PFSK-1 (cell line): ENCODE measurements around the gene SLC16A2.

Experiments
- FOXP2 ChIP-seq: optimal IDR thresholded peaks from 2 replicates; pipeline ENCODE3; 2011; ENCODE audit warnings: borderline replicate concordance, control low read depth, inconsistent platforms; ENCODE audit not compliant: insufficient read depth; ENCODE audit errors: extremely low read length, extremely low read depth
- POLR2AphosphoS5 ChIP-seq: IDR thresholded peaks from 2 replicates; pipeline ENCODE4 v1.6.1; 2012; ENCODE audit warnings: low read depth, mild to moderate bottlenecking, control low read depth, low read length, moderate library complexity
- SIN3A ChIP-seq: IDR thresholded peaks from 2 replicates; pipeline ENCODE4 v1.6.1; 2012; ENCODE audit warnings: mild to moderate bottlenecking, low read length, moderate library complexity, borderline replicate concordance; ENCODE audit not compliant: insufficient read depth
- TAF1 ChIP-seq: IDR thresholded peaks from 2 replicates; pipeline ENCODE4 v1.6.1; 2012; ENCODE audit warnings: low read length, control low read depth, borderline replicate concordance; ENCODE audit not compliant: insufficient read depth
- TF ChIP-seq, protein P1 (sequence below), 2 experiments: IDR thresholded peaks; 2 replicates each; pipeline versions ENCODE4 v1.6.1 to v1.8.0; 2011 to 2012; ENCODE audit warnings: low read depth in 2 of 2, low read length in 2 of 2, control low read depth in 1 of 2, inconsistent platforms in 1 of 2, mild to moderate bottlenecking in 1 of 2, moderate library complexity in 1 of 2; ENCODE audit not compliant: insufficient read depth in 1 of 2

SLC16A2 gene

DNA sequence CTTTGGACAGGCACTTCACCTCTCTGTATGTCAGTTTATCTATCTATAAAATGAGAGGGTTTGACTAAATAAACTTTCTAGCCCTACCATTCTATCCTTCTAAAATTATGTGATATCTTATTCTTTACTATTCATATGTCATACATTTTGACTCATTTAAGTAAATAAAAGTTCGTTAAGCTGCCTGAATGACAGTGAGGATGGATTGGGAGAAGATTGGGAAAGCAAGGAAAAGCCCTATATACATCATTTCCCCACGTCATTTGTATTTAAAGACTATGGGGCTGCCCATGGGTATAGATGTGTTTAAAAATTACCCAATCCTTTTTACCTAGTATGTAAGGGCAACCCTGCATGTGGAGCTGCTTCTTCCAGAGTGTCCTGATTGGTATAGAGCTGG, 5.3 kb downstream of the SLC16A2 start:
- TF ChIP-seq FOXP2: no peak
- no peak for TF ChIP-seq POLR2AphosphoS5
- TF ChIP-seq, protein P1, sequence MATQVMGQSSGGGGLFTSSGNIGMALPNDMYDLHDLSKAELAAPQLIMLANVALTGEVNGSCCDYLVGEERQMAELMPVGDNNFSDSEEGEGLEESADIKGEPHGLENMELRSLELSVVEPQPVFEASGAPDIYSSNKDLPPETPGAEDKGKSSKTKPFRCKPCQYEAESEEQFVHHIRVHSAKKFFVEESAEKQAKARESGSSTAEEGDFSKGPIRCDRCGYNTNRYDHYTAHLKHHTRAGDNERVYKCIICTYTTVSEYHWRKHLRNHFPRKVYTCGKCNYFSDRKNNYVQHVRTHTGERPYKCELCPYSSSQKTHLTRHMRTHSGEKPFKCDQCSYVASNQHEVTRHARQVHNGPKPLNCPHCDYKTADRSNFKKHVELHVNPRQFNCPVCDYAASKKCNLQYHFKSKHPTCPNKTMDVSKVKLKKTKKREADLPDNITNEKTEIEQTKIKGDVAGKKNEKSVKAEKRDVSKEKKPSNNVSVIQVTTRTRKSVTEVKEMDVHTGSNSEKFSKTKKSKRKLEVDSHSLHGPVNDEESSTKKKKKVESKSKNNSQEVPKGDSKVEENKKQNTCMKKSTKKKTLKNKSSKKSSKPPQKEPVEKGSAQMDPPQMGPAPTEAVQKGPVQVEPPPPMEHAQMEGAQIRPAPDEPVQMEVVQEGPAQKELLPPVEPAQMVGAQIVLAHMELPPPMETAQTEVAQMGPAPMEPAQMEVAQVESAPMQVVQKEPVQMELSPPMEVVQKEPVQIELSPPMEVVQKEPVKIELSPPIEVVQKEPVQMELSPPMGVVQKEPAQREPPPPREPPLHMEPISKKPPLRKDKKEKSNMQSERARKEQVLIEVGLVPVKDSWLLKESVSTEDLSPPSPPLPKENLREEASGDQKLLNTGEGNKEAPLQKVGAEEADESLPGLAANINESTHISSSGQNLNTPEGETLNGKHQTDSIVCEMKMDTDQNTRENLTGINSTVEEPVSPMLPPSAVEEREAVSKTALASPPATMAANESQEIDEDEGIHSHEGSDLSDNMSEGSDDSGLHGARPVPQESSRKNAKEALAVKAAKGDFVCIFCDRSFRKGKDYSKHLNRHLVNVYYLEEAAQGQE (IDR thresholded peaks at IDR 0.05; ENCODE audit: insufficient read depth in 1 of 2, low read depth in 2 of 2, low read length in 2 of 2): no peak
- TF ChIP-seq SIN3A: no peak
- no peak for TF ChIP-seq TAF1

DNA sequence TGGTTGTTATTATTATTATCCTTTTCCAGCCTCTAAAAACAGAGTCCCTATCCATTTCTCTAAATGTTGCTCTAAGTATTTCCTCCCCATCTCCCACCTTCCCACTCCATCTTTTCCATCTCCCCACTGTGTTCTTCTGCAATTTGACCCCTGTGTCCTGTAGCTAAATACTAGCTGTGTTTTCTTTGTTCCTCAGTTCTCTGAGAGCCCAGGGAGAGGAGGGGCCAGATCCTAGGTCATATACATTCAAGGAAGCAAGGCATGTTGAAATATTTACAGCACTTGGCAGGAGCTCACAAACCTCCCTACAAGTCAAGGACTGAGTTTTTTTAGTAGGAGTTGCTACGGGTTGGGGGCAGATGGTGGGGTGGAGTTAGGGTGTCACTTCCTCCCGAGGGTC, 10.5 kb downstream of the SLC16A2 start:
- TF ChIP-seq SIN3A (no peak), TAF1 (no peak), FOXP2 (no peak), POLR2AphosphoS5 (no peak)
- TF ChIP-seq, protein P1 (IDR thresholded peaks at IDR 0.05; ENCODE audit: insufficient read depth in 1 of 2, low read depth in 2 of 2, low read length in 2 of 2): no peak

DNA sequence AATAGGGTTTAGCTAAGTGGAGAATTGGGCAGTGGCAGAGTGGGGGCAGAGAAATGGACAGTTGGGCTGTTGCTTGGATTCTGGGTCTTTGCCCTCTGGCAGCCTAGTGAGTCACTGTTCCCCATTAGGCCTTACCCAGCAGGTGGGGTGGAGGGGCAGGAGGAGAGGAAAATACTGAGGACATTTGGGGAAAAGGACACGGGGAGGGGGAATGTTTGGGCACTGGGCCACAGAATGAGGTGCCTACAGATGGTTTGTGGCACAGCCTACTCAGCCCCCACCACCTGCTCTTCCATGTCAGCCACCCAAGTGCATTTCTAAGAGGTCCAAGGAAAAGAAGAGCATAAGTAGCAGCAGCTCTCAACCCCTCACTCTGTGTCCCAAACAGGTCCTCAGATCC, 13.0 kb downstream of the SLC16A2 start:
- TF ChIP-seq SIN3A: no peak
- TF ChIP-seq, protein P1 (IDR thresholded peaks at IDR 0.05; ENCODE audit: insufficient read depth in 1 of 2, low read depth in 2 of 2, low read length in 2 of 2): no peak
- TF ChIP-seq POLR2AphosphoS5: no peak
- TF ChIP-seq FOXP2: no peak
- TF ChIP-seq TAF1: no peak

DNA sequence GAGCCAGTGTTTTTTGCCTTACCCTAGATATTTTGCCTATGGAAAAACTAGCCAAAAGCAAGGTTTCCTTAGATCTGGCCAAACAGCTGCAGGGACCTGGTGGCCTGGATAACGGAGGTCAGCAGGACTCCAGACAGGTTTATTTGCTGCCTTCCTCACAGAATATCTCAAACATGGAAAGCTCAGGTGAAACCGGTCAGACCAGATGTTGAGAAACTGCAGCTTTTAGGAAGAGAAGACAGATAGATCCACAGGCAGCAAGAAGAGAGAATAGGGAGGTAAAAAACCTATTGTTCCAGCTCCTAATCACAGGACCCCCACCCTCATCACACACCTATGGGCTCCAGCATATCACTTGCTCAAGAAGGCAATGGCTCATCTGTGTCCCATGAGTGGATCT, 16.2 kb downstream of the SLC16A2 start:
- TF ChIP-seq, protein P1 (IDR thresholded peaks at IDR 0.05; ENCODE audit: insufficient read depth in 1 of 2, low read depth in 2 of 2, low read length in 2 of 2): no peak
- TF ChIP-seq SIN3A: no peak
- TF ChIP-seq POLR2AphosphoS5: no peak
- no peak for TF ChIP-seq FOXP2
- TF ChIP-seq TAF1: no peak

DNA sequence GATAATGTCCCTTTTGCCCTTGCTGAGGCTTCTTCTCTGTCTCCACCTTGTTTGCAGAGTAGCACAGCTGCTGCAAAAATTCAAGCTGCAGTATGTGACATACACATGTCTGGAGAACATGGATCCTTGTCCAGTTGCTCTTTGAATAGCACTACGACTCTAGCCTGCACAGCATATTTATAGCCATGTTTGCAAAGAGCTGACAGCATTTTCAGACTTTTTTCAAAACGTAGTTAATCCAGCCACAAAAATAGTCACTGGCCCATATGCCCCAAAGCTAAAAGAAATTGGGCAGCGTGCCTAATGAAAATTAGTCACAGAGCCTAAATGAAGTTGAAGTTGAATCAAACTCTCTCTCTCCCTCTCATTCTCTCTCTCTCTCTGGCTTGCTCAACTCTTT, 17.5 kb downstream of the SLC16A2 start:
- no peak for TF ChIP-seq FOXP2
- TF ChIP-seq, protein P1 (IDR thresholded peaks at IDR 0.05; ENCODE audit: insufficient read depth in 1 of 2, low read depth in 2 of 2, low read length in 2 of 2): no peak
- no peak for TF ChIP-seq SIN3A
- TF ChIP-seq POLR2AphosphoS5: no peak
- no peak for TF ChIP-seq TAF1
